Measurements from ENCODE around the gene TMEM101.
"Not testable (repeated sequence)": the region's sequence is repeated elsewhere in the genome, so short reads cannot be mapped to it uniquely, and the experiment has no call there.

The TMEM101 gene

GRCh38 chr17:44049294-44050060, 34.7 kb upstream of the TMEM101 start:
- TF ChIP-seq CTCF (IDR thresholded peaks at IDR 0.05; ENCODE audit: low read depth, low read length, missing control alignments): no peak
- H3K4me3 ChIP-seq (replicated peaks; ENCODE audit: low read depth, low read length): no peak overlapping the region
- no peak for DNase-seq (ENCODE audit: extremely low read depth, low read depth)

- not testable (repeated sequence) for H3K4me3 ChIP-seq (replicated peaks; ENCODE audit: low read depth, low read length); DNase-seq (ENCODE audit: extremely low read depth, low read depth)
These were observed 32.1 kb upstream of the TMEM101 start for GRCh38 chr17:44046893-44047292.

- no peak for DNase-seq (ENCODE audit: extremely low read depth, low read depth)
- no peak overlapping the region for H3K4me3 ChIP-seq (replicated peaks; ENCODE audit: low read depth, low read length)
- no peak for TF ChIP-seq CTCF (IDR thresholded peaks at IDR 0.05; ENCODE audit: low read depth, low read length, missing control alignments)
These were observed 30.7 kb upstream of the TMEM101 start for GRCh38 chr17:44045486-44045885.

- DNase-seq (ENCODE audit: extremely low read depth, low read depth): no peak
- no peak for TF ChIP-seq CTCF (IDR thresholded peaks at IDR 0.05; ENCODE audit: low read depth, low read length, missing control alignments)
These were observed 29.3 kb upstream of the TMEM101 start for GRCh38 chr17:44044071-44044470.

GRCh38 chr17:44043272-44043696, 28.5 kb upstream of the TMEM101 start:
- no peak for DNase-seq (ENCODE audit: extremely low read depth, low read depth)
- no peak for TF ChIP-seq CTCF (IDR thresholded peaks at IDR 0.05; ENCODE audit: low read depth, low read length, missing control alignments)
- H3K4me3 ChIP-seq (replicated peaks; ENCODE audit: low read depth, low read length): no peak overlapping the region

More at GRCh38 chr17:44044071-44044470, 29.3 kb upstream of the TMEM101 start:
- H3K4me3 ChIP-seq (replicated peaks; ENCODE audit: low read depth, low read length): no peak overlapping the region

- H3K4me3 ChIP-seq (replicated peaks; ENCODE audit: low read depth, low read length): no peak overlapping the region
- TF ChIP-seq CTCF (IDR thresholded peaks at IDR 0.05; ENCODE audit: low read depth, low read length, missing control alignments): no peak
- no peak for DNase-seq (ENCODE audit: extremely low read depth, low read depth)
These were observed 25.3 kb upstream of the TMEM101 start for GRCh38 chr17:44039829-44040635.

GRCh38 chr17:44038604-44039011, 23.8 kb upstream of the TMEM101 start:
- no peak for TF ChIP-seq CTCF (IDR thresholded peaks at IDR 0.05; ENCODE audit: low read depth, low read length, missing control alignments)
- no peak for DNase-seq (ENCODE audit: extremely low read depth, low read depth)
- H3K4me3 ChIP-seq (replicated peaks; ENCODE audit: low read depth, low read length): no peak overlapping the region
